EL (cell line): Measurements from ENCODE around the gene DPM1.

Experiments
- DNase-seq: peaks from one replicate; pipeline ENCODE4 v3.0.0-alpha.2; 2016

Gene DPM1

GRCh38 chr20:50929299-50930138, 28.8 kb downstream of the DPM1 start:
- DNase-seq, result peak; percentile 96

- DNase-seq, result no peak
Observed at GRCh38 chr20:50928469-50928868, 29.9 kb downstream of the DPM1 start.

GRCh38 chr20:50926530-50926929, 31.8 kb downstream of the DPM1 start:
- no peak for DNase-seq

- DNase-seq, result no peak
Observed at GRCh38 chr20:50924261-50924920, 33.9 kb downstream of the DPM1 start.

- no peak for DNase-seq
Observed at GRCh38 chr20:50921803-50922501, 36.4 kb downstream of the DPM1 start.

- DNase-seq, result no peak
Observed at GRCh38 chr20:50920997-50921396, 37.3 kb downstream of the DPM1 start.

GRCh38 chr20:50919567-50919966, 38.8 kb downstream of the DPM1 start:
- peak; percentile 43 for DNase-seq

- DNase-seq, result no peak
Observed at GRCh38 chr20:50918403-50918802, 39.9 kb downstream of the DPM1 start.

GRCh38 chr20:50916934-50917333, 41.4 kb downstream of the DPM1 start:
- DNase-seq, result no peak

- peak; percentile 70 for DNase-seq
Observed at GRCh38 chr20:50916257-50916656, 42.1 kb downstream of the DPM1 start.

- peak; percentile 66 for DNase-seq
Observed at GRCh38 chr20:50915424-50915823, 42.9 kb downstream of the DPM1 start.

- DNase-seq, result peak; percentile 84
Observed at GRCh38 chr20:50913690-50914375, 44.5 kb downstream of the DPM1 start.

GRCh38 chr20:50911716-50912115, 46.6 kb downstream of the DPM1 start:
- DNase-seq, result no peak

GRCh38 chr20:50911030-50911429, 47.3 kb downstream of the DPM1 start:
- DNase-seq, result peak; percentile 85

GRCh38 chr20:50909413-50909812, 48.9 kb downstream of the DPM1 start:
- DNase-seq, result no peak

- no peak for DNase-seq
Observed at GRCh38 chr20:50904067-50904570, 54.2 kb downstream of the DPM1 start.

GRCh38 chr20:50903353-50904051, 54.8 kb downstream of the DPM1 start:
- no peak for DNase-seq

GRCh38 chr20:50901301-50901700, 57.0 kb downstream of the DPM1 start:
- DNase-seq, result no peak

GRCh38 chr20:50900261-50900660, 58.1 kb downstream of the DPM1 start:
- DNase-seq, result no peak

GRCh38 chr20:50898475-50898874, 59.9 kb downstream of the DPM1 start:
- no peak for DNase-seq

- no peak for DNase-seq
Observed at GRCh38 chr20:50895111-50895830, 63.1 kb downstream of the DPM1 start.

GRCh38 chr20:50893620-50894019, 64.7 kb downstream of the DPM1 start:
- DNase-seq, result no peak
